ENCODE data around the gene SYT14.

Gene SYT14

DNA sequence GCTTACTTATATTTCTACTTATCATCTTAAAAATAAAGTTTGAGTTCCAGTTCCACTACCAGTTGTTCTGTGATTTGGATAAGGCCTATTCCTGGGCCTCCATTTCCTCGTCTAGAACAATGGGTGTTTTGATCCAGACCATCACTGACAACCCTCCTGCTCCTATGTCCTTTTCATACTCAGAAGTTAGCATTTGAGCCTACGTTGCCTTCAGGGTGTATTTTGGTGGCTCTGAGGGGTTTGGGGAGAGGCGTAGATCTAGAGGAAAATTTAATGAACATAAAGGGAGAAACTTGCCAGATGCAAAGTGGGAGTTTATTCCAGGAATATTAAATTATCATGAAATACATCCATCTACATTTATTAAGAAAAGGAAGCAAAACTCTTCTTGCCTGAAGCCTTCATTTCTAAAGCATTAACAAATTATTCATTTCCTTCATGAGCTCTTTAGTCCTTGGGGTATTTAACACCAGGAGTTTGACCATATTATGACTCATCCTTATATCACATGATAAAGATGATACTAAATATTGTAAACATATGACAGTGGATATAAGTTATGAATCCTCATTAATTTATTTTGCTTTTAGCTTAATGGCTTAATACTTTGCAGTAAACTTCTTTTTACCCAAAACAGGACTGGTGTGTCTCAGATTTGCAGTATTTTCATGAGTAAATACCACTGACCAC is 47.2 kb upstream of the SYT14 start:
- no peaks in the 10 kb centered on the region for H3K9me3 ChIP-seq (ENCODE audit: insufficient read depth, low read length)
- H2AFZ ChIP-seq (ENCODE audit: low read depth, low read length, severe bottlenecking): no peak overlapping the region
- H3K27me3 ChIP-seq (ENCODE audit: low read length): no peaks in the 10 kb centered on the region
- H3K36me3 ChIP-seq (ENCODE audit: low read length): no peaks in the 10 kb centered on the region
- H3K9me2 ChIP-seq (replicated peaks; ENCODE audit: insufficient read depth, low read length): no peaks in the 10 kb centered on the region
- no peak overlapping the region for H3K27ac ChIP-seq (ENCODE audit: low read depth, low read length)
- H4K20me1 ChIP-seq (ENCODE audit: low read depth, low read length): no peaks in the 10 kb centered on the region
- H3K4me3 ChIP-seq (ENCODE audit: insufficient read depth, low read length, poor library complexity, severe bottlenecking): no peak overlapping the region
- no peaks in the 10 kb centered on the region for H3F3A ChIP-seq (ENCODE audit: insufficient read depth)
- TF ChIP-seq, protein P1, sequence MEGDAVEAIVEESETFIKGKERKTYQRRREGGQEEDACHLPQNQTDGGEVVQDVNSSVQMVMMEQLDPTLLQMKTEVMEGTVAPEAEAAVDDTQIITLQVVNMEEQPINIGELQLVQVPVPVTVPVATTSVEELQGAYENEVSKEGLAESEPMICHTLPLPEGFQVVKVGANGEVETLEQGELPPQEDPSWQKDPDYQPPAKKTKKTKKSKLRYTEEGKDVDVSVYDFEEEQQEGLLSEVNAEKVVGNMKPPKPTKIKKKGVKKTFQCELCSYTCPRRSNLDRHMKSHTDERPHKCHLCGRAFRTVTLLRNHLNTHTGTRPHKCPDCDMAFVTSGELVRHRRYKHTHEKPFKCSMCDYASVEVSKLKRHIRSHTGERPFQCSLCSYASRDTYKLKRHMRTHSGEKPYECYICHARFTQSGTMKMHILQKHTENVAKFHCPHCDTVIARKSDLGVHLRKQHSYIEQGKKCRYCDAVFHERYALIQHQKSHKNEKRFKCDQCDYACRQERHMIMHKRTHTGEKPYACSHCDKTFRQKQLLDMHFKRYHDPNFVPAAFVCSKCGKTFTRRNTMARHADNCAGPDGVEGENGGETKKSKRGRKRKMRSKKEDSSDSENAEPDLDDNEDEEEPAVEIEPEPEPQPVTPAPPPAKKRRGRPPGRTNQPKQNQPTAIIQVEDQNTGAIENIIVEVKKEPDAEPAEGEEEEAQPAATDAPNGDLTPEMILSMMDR (IDR thresholded peaks at IDR 0.05; ENCODE audit: insufficient read depth, low read length, poor library complexity, severe bottlenecking): no peak
- no peak for TF ChIP-seq EZH2phosphoT487 (conservative IDR thresholded peaks at IDR 0.05; ENCODE audit: low read length)
- H3K9ac ChIP-seq (ENCODE audit: low read length): no peak overlapping the region
- no peak overlapping the region for H3K4me2 ChIP-seq (ENCODE audit: low read depth, low read length, poor library complexity, severe bottlenecking)
- H3K79me2 ChIP-seq (ENCODE audit: insufficient read depth, low read length): no peaks in the 10 kb centered on the region

DNA sequence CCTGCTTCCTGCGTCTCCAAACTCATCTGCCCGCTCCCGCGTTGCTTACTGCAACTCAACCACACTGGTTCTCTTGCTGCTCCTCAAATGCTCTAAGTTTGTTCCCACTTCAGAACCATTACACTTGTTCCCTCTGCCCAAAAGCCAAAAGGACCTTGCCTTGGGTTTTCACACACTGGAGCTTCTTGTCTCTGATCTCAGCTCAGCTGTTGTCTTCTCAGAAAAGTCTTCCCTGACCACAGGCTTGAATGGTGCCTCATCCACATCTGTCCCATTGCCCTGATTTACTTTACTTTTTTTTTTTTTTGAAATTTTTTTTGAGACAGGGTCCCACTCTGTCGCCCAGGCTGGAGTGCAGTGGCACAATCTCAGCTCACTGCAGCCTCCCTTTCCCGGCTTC is 44.3 kb upstream of the SYT14 start:
- Histone ChIP-seq H3K4me3 (ENCODE audit: insufficient read depth, low read length, poor library complexity, severe bottlenecking) (no peak overlapping the region), H3K9me3 (ENCODE audit: insufficient read depth, low read length) (no peaks in the 10 kb centered on the region), H3K36me3 (ENCODE audit: low read length) (no peaks in the 10 kb centered on the region), H3K9me2 (replicated peaks; ENCODE audit: insufficient read depth, low read length) (no peaks in the 10 kb centered on the region), H3K4me2 (ENCODE audit: low read depth, low read length, poor library complexity, severe bottlenecking) (no peak overlapping the region), H4K20me1 (ENCODE audit: low read depth, low read length) (no peaks in the 10 kb centered on the region), H2AFZ (ENCODE audit: low read depth, low read length, severe bottlenecking) (no peak overlapping the region), H3F3A (ENCODE audit: insufficient read depth) (no peaks in the 10 kb centered on the region), H3K79me2 (ENCODE audit: insufficient read depth, low read length) (no peaks in the 10 kb centered on the region), H3K9ac (ENCODE audit: low read length) (no peak overlapping the region), H3K27ac (ENCODE audit: low read depth, low read length) (no peak overlapping the region), H3K27me3 (ENCODE audit: low read length) (no peaks in the 10 kb centered on the region)
- TF ChIP-seq, protein P1 (IDR thresholded peaks at IDR 0.05; ENCODE audit: insufficient read depth, low read length, poor library complexity, severe bottlenecking): no peak
- TF ChIP-seq EZH2phosphoT487 (conservative IDR thresholded peaks at IDR 0.05; ENCODE audit: low read length): no peak

DNA sequence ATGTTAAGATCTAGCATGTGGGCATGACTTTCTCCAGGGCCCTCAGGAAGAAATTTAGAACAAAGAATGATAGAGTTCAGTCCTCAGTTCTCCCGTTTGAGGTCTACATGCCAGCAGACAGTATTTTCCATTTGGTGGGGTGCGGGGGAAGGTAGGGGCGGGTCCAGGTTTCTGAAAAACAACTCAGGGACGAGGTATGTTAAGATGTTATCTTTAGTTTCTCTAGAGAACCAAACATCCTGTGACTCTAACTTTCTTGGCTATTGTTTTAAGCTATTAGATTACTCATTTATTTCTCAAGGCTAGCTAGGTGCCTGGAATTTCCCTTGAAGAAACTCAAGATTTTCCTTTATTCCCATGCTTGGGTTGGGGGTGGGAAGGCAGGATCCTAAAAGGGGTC is 42.3 kb upstream of the SYT14 start:
- H3K79me2 ChIP-seq (ENCODE audit: insufficient read depth, low read length): no peaks in the 10 kb centered on the region
- H3K4me2 ChIP-seq (ENCODE audit: low read depth, low read length, poor library complexity, severe bottlenecking): no peak overlapping the region

More for the DNA sequence above, 42.3 kb upstream of the SYT14 start:
- no peaks in the 10 kb centered on the region for H3K9me3 ChIP-seq (ENCODE audit: insufficient read depth, low read length)
- no peak overlapping the region for H3K9ac ChIP-seq (ENCODE audit: low read length)
- H3K36me3 ChIP-seq (ENCODE audit: low read length): no peaks in the 10 kb centered on the region
- no peaks in the 10 kb centered on the region for H3K27me3 ChIP-seq (ENCODE audit: low read length)
- no peak overlapping the region for H2AFZ ChIP-seq (ENCODE audit: low read depth, low read length, severe bottlenecking)
- TF ChIP-seq, protein P1 (IDR thresholded peaks at IDR 0.05; ENCODE audit: insufficient read depth, low read length, poor library complexity, severe bottlenecking): no peak
- no peak for TF ChIP-seq EZH2phosphoT487 (conservative IDR thresholded peaks at IDR 0.05; ENCODE audit: low read length)
- H3K27ac ChIP-seq (ENCODE audit: low read depth, low read length): no peak overlapping the region
- no peaks in the 10 kb centered on the region for H3K9me2 ChIP-seq (replicated peaks; ENCODE audit: insufficient read depth, low read length)
- no peak overlapping the region for H3K4me3 ChIP-seq (ENCODE audit: insufficient read depth, low read length, poor library complexity, severe bottlenecking)
- H4K20me1 ChIP-seq (ENCODE audit: low read depth, low read length): no peaks in the 10 kb centered on the region
- H3F3A ChIP-seq (ENCODE audit: insufficient read depth): no peaks in the 10 kb centered on the region
